SKM-1 (cell line): ENCODE data around the gene RGS9.
"Not testable (repeated sequence)": the region's sequence is repeated elsewhere in the genome, so short reads cannot be mapped to it uniquely, and the experiment has no call there.

Experiments
- DNase-seq: peaks from one replicate; lab custom pipeline; 2025; ENCODE audit not compliant: unreplicated experiment; lab: John Stamatoyannopoulos, UW

Gene RGS9

GRCh38 chr17:65180752-65181236, 43.6 kb downstream of the RGS9 start:
- DNase-seq: not testable (repeated sequence)

GRCh38 chr17:65181237-65182061, 44.3 kb downstream of the RGS9 start:
- peak; percentile 28 for DNase-seq

DNA sequence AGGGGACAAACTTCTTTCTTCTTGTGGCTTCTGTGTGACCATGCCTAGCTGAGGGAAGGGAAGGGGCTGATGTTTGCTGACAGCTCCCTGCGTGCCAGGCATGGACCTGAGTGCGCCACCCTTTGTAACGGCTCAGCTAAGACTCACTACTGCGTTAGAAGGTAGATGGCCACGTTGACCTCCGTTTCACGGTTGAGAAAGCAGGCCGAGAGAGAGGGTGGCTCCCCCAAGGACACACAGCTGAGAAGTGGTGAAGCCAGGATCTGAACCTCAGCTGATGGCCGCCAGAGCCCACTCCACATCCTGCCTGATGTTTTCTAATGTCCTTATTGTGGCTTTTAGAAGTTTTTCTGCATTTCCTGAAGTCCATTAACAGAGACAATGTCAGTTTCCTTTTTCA, 45.1 kb downstream of the RGS9 start:
- no peak for DNase-seq

DNA sequence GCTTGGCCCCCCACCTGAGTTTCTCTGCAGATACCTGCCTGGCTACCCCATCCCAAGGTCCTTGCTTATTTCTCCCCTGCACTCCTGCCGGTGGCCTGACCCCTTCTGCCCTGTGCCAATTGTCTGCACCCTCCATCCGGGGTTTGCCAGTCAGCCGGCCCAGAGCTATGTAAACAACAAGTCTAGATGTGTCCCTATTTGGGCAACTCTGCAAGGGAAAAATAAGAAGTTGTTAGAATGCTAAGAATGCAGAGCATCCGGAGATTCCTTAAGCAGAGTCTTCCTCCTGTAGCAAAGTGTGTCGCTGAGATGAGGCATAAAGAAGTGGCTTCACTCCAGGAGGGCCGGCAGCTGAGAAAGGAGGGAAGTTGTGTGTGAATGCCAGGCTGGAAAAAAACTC, 46.6 kb downstream of the RGS9 start:
- no peak for DNase-seq

DNA sequence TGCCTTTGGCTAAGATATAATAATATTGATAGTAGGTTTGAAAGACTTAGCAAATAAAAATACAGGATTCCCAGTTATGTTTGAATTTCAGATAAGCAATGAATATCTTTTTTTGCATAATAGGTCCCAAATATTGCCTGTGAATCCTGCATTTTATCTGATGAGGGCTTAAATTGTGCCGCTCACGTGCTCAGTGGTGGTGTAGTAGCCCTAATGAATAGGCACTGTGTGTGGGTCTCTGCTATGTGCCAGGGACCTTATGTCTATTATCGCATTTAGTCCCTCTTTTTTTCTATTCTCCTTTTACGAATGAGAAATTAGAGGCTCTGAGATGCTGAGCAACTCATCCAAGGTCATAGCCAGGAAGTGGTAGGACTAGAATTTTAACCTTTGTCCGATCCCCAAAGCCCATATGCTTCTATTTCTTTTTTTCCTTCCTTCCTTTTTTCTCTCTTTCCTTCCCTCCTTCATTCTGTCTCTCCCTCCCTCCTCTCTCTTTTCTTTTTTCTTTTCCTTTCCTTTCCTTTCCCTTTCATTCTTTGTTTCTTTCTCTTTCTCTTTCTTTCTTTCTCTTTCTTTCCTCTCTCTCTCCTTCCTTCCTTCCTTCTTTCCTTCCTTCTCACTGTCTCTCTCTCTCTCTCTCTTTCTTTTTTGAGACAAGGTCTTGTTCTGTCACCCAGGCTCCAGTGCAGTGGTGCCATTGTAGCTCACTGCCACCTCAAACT, 47.2 kb downstream of the RGS9 start:
- DNase-seq: no peak

GRCh38 chr17:65185062-65185461, 47.9 kb downstream of the RGS9 start:
- DNase-seq: no peak

GRCh38 chr17:65185668-65186382, 48.7 kb downstream of the RGS9 start:
- no peak for DNase-seq

DNA sequence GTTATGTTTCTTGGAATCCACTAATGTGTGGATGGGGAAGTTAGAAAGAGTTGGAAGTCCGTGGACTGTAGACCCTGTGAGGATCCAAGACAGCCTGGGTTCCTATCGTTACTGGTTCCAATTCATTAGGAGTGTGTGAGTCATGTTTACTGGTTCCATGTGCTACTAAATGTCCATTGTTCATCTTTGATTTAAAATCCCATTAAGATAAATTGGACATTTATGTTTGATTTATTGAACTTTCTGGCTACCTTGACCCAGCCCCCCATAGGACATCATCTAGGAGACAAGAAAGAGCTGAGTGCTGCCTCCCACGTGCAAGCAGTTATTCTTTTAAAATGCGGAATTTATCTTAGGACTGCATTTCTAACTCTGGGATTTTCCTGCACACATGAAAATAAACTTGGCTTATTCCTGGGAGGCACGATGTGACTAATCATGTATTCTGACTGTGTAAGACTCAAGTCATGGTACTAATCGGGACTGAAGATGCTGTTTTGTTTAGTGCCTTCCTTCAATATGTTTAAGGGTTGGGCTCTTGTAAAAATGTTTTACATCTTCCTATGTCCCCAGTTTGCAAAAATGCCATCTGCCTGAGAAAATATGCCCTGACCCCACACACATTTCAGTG, 53.4 kb downstream of the RGS9 start:
- DNase-seq: no peak

DNA sequence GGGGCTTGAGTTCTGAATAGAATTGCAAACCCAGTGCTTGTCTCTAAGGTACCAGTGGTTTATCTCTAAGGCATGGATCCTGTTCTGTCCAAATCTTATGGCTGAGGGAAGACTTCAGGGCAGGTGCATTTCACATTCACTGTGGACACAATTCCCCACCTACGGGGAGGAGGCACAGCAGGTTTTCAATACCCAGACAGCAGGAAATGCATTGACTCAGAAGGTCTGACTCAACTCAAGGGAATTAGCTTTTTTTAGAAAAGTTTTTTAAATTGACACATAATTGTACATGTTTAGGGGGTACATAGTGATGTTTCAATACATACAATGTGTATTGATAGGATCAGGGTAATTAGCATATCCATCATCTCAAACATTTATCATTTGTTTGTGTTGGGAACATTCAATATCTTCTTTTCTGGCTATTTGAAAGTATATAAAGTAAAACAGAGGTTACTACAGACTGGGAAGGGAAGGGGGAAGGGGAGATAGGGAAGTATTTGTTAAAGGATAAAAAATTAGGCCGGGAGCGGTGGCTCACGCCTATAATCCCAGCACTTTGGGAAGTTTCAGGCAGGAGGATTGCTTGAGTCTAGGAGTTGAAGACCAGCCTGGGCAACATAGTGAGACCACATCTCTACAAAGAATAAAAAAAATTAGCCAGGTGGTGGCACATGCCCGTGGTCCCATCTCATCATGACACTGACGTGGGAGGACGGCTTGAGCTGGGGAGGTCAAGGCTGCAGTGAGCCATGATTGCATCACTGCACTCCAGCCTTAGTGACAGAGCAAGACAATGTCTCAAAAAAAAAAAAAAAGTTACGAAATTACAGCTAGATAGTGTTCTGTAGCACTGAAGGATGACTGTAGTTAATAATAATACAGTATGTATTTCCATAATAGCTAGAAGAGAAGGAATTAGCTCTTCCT, 54.9 kb downstream of the RGS9 start:
- no peak for DNase-seq

GRCh38 chr17:65193305-65193704, 56.1 kb downstream of the RGS9 start:
- DNase-seq: no peak

DNA sequence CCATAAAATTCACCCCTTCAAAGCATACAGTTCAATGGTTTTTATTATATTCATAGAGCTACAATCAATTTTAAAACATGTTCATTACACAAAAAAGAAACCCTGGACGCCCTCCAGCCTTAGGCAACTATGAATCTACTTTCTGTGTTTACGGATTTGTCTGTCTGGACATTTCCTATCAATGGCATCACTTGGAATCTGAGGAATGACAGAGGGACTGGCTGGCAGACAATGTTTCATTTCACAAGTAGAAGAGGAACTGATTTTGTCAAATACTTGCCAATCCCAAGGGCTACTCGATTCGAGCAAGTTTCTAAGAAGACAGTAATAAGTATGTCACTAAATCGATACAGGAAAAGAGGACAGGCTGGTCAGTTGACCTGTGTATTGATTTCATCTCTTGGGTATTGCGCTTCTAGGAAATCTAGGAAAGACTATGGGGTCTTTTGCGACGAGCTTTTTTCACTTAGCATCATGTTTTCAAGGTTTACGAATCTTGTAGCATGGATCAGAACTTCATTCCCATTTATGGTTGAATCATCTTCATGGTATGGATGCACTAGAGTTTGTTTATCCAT, 56.6 kb downstream of the RGS9 start:
- DNase-seq: no peak

DNA sequence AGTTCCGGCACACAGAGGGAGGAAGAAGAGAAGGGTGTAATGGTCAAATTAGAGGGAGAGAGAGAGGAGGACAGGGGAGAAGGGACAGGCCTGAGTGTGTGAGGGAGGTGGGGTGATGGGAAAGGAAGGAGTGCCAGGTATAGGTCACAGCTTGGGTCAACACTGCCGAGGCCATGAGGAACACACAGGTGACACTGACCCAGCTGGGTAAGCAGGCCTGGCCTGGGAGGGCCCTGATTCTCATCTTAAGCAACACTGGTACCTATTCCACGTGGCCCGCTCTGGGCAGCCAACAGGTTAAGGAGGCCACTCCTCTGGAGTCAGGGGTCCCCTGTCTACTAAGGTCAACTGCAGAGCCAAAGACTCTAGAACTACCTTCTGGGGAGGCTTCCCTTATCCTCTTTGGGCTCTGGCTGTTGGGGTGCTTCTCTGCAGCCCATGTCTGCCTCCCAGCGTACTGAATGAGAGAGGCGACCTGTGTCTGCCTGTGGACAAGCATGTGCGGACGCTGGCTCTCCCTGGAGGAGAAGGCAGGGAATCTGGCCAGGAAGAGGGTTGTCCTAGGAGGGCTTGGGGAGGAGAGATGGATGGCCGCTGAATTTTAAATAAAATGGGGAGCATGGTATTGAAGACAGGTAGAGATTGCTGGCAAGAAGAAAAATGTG, 57.6 kb downstream of the RGS9 start:
- DNase-seq: no peak

DNA sequence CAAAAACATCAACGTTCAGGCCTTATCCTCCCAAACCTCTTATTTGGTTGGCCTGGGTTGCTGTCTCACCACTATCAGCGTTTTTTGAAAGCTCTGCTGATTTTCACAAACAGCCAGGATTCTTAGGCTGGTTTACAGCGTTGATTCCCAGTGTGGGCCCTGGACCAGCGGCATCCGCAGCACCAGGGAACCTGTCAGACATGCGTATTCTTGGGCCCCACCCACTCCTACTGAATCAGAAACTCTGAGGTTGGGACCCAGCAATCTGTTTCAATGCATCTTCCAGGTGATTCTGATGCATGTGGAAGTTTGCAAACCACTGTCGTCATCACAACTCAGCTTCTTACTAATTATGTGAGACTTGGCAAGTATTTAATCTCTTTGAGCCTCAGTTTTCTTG, 58.5 kb downstream of the RGS9 start:
- no peak for DNase-seq

- no peak for DNase-seq
Measured at GRCh38 chr17:65196617-65197016, 59.4 kb downstream of the RGS9 start.

DNA sequence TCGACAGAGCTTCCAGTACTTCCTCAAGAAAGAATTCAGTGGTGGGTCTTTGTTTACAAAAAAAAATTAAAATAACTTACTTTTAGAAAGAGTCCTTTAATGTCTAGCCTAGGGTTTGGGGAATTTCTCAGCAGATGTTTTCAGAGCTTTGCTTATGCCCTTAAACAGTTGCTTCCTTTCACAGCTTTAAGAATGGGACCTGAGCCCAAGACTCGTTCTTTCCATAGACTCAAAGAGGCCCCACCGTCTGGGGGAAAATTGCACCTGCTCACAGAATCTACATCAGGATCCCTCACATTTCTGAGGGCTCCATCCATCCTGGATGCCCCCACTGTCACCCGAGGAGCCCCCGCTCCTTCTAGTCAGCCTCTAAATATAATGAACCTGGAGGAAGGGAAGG, 60.0 kb downstream of the RGS9 start:
- DNase-seq: no peak

DNA sequence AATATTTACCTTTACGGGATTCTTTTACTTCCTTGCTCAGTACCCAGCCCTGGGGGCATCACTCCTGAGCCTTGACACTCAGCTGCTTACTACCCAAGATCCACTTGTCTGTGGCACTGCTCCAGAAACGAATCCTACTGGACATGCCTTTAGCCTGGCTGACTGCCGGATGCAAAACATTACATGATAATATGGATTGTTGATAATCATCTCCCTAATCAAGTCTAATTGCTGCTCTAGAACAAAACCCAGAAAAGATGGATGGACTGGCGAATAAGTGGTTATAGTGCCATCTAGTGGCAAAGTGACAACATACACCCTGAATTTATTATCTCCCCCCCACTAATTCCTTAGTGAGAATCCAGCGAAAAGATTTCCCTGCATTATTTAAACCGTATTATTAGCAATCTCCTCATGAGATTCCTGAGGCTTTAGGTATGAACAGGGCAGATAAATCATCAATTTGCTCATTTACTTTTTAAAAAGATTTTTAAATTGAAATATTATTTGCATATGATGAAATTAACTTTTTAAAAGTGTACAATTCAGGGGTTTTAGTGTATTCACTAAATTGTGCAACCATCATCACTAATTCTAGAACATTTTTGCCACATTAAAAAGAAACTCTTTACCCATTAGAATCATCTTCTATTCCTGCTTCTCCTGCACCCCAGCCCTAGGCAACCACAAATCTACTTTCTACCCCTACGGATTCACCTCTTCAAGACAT, 61.6 kb downstream of the RGS9 start:
- DNase-seq: peak; percentile 64

DNA sequence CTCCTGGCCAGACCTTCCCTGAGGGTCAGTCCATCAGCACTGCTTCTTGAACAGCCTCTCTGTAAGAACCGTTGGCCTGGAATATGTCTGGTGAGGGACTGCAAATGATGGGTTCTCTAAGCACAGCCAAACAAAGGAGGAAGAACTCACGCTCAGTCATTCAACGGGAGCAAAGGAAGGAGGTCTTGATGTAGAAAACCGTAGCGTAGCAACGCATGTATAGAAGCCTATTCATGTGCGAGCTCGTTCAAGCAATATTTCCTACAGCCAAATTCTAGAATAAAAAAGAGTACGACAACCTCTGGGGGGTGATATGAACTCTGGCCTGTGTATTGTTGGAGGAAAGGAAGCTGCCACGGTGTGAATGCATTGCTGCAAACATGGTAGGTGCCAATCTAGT, 64.2 kb downstream of the RGS9 start:
- DNase-seq: no peak

- DNase-seq: no peak
Measured at GRCh38 chr17:65202844-65203571, 65.8 kb downstream of the RGS9 start.
